ENCODE measurements around the gene UGT8.

UGT8 gene

GRCh38 chr4:114692958-114693357 is 94.4 kb downstream of the UGT8 start:
- no peak for DNase-seq (ENCODE audit: low read depth, low spot score)
- TF ChIP-seq, protein P1, sequence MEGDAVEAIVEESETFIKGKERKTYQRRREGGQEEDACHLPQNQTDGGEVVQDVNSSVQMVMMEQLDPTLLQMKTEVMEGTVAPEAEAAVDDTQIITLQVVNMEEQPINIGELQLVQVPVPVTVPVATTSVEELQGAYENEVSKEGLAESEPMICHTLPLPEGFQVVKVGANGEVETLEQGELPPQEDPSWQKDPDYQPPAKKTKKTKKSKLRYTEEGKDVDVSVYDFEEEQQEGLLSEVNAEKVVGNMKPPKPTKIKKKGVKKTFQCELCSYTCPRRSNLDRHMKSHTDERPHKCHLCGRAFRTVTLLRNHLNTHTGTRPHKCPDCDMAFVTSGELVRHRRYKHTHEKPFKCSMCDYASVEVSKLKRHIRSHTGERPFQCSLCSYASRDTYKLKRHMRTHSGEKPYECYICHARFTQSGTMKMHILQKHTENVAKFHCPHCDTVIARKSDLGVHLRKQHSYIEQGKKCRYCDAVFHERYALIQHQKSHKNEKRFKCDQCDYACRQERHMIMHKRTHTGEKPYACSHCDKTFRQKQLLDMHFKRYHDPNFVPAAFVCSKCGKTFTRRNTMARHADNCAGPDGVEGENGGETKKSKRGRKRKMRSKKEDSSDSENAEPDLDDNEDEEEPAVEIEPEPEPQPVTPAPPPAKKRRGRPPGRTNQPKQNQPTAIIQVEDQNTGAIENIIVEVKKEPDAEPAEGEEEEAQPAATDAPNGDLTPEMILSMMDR (IDR thresholded peaks at IDR 0.05; ENCODE audit: insufficient read depth, low read length, missing control alignments) = no peak
- POLR2A ChIA-PET = no interaction called here
- no peak overlapping the region for H3K4me3 ChIP-seq (ENCODE audit: low read depth, low read length)
- CTCF ChIA-PET = interaction anchor here (1.2 kb wide), 1 partner anchor 304 kb away, joined by 5 read pairs; no protein-coding TSS in a partner anchor

- POLR2A ChIA-PET = no interaction called here
- no peak overlapping the region for H3K4me3 ChIP-seq (ENCODE audit: low read depth, low read length)
- CTCF ChIA-PET = interaction anchor here (0.7 to 4.1 kb wide), 6 partner anchors 11 to 310 kb away, joined by 3 to 36 read pairs (median 4); no protein-coding TSS in a partner anchor
- no peak for DNase-seq (ENCODE audit: low read depth, low spot score)
- TF ChIP-seq, protein P1 (IDR thresholded peaks at IDR 0.05; ENCODE audit: insufficient read depth, low read length, missing control alignments) = peak; percentile 32
These were observed 96.2 kb downstream of the UGT8 start for GRCh38 chr4:114694770-114695169.

DNA sequence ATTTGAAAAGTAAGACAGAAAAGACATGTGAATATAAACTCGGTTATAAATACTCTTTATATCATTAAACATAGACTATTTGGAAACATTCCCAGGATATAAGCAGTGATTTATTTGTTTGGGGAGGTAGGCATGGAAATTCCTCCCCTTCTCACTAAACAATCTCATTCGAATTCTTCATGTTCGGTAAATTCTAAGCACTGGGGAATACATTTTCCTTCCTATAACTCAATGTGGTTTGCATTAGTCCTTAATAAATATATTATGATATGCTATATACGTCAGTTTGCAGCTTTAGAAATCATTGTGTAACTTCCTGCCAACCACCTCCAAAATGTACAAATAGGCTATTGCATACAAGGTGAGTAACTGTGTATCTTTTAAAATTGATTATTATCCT is 99.6 kb downstream of the UGT8 start:
- no peak for DNase-seq (ENCODE audit: low read depth, low spot score)
- CTCF ChIA-PET = interaction anchor here (1.0 to 1.7 kb wide), 2 partner anchors 12 to 310 kb away, joined by 4 to 12 read pairs; no protein-coding TSS in a partner anchor
- H3K4me3 ChIP-seq (ENCODE audit: low read depth, low read length) = no peak overlapping the region
- POLR2A ChIA-PET = no interaction called here
- TF ChIP-seq, protein P1 (IDR thresholded peaks at IDR 0.05; ENCODE audit: insufficient read depth, low read length, missing control alignments) = no peak

- ChIA-PET POLR2A (no interaction called here), CTCF (no interaction called here)
- no peak overlapping the region for H3K4me3 ChIP-seq (ENCODE audit: low read depth, low read length)
- DNase-seq (ENCODE audit: low read depth, low spot score) = no peak
- TF ChIP-seq, protein P1 (IDR thresholded peaks at IDR 0.05; ENCODE audit: insufficient read depth, low read length, missing control alignments) = no peak
These were observed 102.9 kb downstream of the UGT8 start for GRCh38 chr4:114701491-114701890.

GRCh38 chr4:114717432-114717831 is 118.8 kb downstream of the UGT8 start:
- POLR2A ChIA-PET = no interaction called here
- no peak overlapping the region for H3K4me3 ChIP-seq (ENCODE audit: low read depth, low read length)
- TF ChIP-seq, protein P1 (IDR thresholded peaks at IDR 0.05; ENCODE audit: insufficient read depth, low read length, missing control alignments) = no peak
- CTCF ChIA-PET = no interaction called here
- no peak for DNase-seq (ENCODE audit: low read depth, low spot score)

- ChIA-PET POLR2A (no interaction called here), CTCF (no interaction called here)
- DNase-seq (ENCODE audit: low read depth, low spot score) = no peak
- TF ChIP-seq, protein P1 (IDR thresholded peaks at IDR 0.05; ENCODE audit: insufficient read depth, low read length, missing control alignments) = no peak
- H3K4me3 ChIP-seq (ENCODE audit: low read depth, low read length) = no peak overlapping the region
These were observed 126.5 kb downstream of the UGT8 start for GRCh38 chr4:114725066-114725465.

Data from AG04449 (cell line).